Mucosa of gallbladder (tissue), 1 donor: Measurements from ENCODE around the gene IFNLR1. TPM values are rescaled to one million over a fixed set of nuclear protein-coding genes. Genes with fewer than 3 reads are reported as not detected.

Source experiments
- DNase-seq: peaks from one replicate; pipeline ENCODE4 v3.0.0-alpha.2; 2020; ENCODE audit warnings: low spot score
- total RNA-seq: library from RNA; stranded (reverse); gene quantifications from one replicate; pipeline ENCODE4 v1.2.1, GENCODE V29; 2021
- donor health status: DM: no; HTN: no; CAD: no.

IFNLR1 gene
- total RNA-seq, 1 donor from 2014 or later = 11.2 TPM

GRCh38 chr1:24205345-24206082 lies 18.4 kb upstream of the IFNLR1 start:
- DNase-seq = no peak

- DNase-seq = no peak
Observed at GRCh38 chr1:24204116-24204515, 17.0 kb upstream of the IFNLR1 start.

- DNase-seq = peak; percentile 47
Observed at GRCh38 chr1:24203404-24203803, 16.3 kb upstream of the IFNLR1 start.

- peak; percentile 25 for DNase-seq
Observed at GRCh38 chr1:24202987-24203386, 15.9 kb upstream of the IFNLR1 start.

- no peak for DNase-seq
Observed at GRCh38 chr1:24202556-24202955, 15.5 kb upstream of the IFNLR1 start.

- DNase-seq = peak; percentile 92
Observed at GRCh38 chr1:24201941-24202440, 14.9 kb upstream of the IFNLR1 start.

- DNase-seq = peak; percentile 51
Observed at GRCh38 chr1:24199291-24199900, 12.3 kb upstream of the IFNLR1 start.

- DNase-seq = no peak
Observed at GRCh38 chr1:24198766-24199165, 11.7 kb upstream of the IFNLR1 start.

GRCh38 chr1:24195874-24196273 lies 8.8 kb upstream of the IFNLR1 start:
- no peak for DNase-seq

GRCh38 chr1:24195136-24195535 lies 8.0 kb upstream of the IFNLR1 start:
- DNase-seq = no peak

- DNase-seq = no peak
Observed at GRCh38 chr1:24193046-24193445, 6.0 kb upstream of the IFNLR1 start.

GRCh38 chr1:24191860-24192259 lies 4.8 kb upstream of the IFNLR1 start:
- no peak for DNase-seq

- no peak for DNase-seq
Observed at GRCh38 chr1:24190983-24191461, 3.9 kb upstream of the IFNLR1 start.

GRCh38 chr1:24189528-24189927 lies 2.4 kb upstream of the IFNLR1 start:
- DNase-seq = no peak

- no peak for DNase-seq
Observed at GRCh38 chr1:24186711-24186992, 437 bp downstream of the IFNLR1 start.

- no peak for DNase-seq
Observed at GRCh38 chr1:24186031-24186710, 918 bp downstream of the IFNLR1 start.

GRCh38 chr1:24185076-24185475 lies 2.0 kb downstream of the IFNLR1 start:
- DNase-seq = no peak

- DNase-seq = no peak
Observed at GRCh38 chr1:24182061-24182460, 5.0 kb downstream of the IFNLR1 start.

- DNase-seq = no peak
Observed at GRCh38 chr1:24181619-24182018, 5.5 kb downstream of the IFNLR1 start.

- DNase-seq = no peak
Observed at GRCh38 chr1:24180676-24181075, 6.4 kb downstream of the IFNLR1 start.

GRCh38 chr1:24179251-24179840 lies 7.7 kb downstream of the IFNLR1 start:
- no peak for DNase-seq

- no peak for DNase-seq
Observed at GRCh38 chr1:24178407-24178806, 8.7 kb downstream of the IFNLR1 start.

- DNase-seq = no peak
Observed at GRCh38 chr1:24177161-24177560, 9.9 kb downstream of the IFNLR1 start.
